T-cell (primary cell): ENCODE data around the gene ABHD5. TPM values are rescaled to one million over a fixed set of nuclear protein-coding genes. Genes with fewer than 3 reads are reported as not detected.

Experiments
- ATAC-seq, 4 experiments: fragments of 200-7000 bp in 3 of 4; fragments of 150-1000 bp in 1 of 4; cut with Tn5 transposase; replicated peaks in 1 of 4; 1 replicate in 3 of 4; 2 replicates in 1 of 4; pipeline ENCODE4 v1.10.0; 2021; ENCODE audit warnings: moderate library complexity in 3 of 4, mild to moderate bottlenecking in 2 of 4, moderate number of reproducible peaks in 1 of 4
- CTCF ChIA-PET, 2 donors: fragments of 300-600 bp; sonication (Branson Sonifier 250); formaldehyde crosslinking; loops; one replicate each; lab custom pipeline; 2022; ENCODE audit warnings: antibody characterized with exemption in 2 of 2; lab: Charles Lee
- POLR2A ChIA-PET, 2 donors: fragments of 300-600 bp; sonication (Branson Sonifier 250); formaldehyde crosslinking; loops; one replicate each; lab custom pipeline; 2022; ENCODE audit warnings: antibody characterized with exemption in 2 of 2; lab: Charles Lee
- DNase-seq, 35 experiments: peaks; one replicate each; pipeline versions ENCODE4 v3.0.0 to v3.0.0-alpha.2; 2013 to 2023
- H3K27ac ChIP-seq: one replicate; pipeline ENCODE4 v1.5.1; 2013; ENCODE audit warnings: low read length
- H3K27me3 ChIP-seq, 2 experiments: replicated peaks in 1 of 2; 1 replicate in 1 of 2; 2 replicates in 1 of 2; pipeline versions ENCODE4 v1.6.1 to v1.7.0; 2013; ENCODE audit warnings: low read length in 1 of 2, mixed read lengths in 1 of 2; ENCODE audit not compliant: control insufficient read depth in 2 of 2, insufficient read depth in 2 of 2; ENCODE audit errors: extremely low read depth in 1 of 2
- H3K36me3 ChIP-seq, 2 donors: 1 replicate in 1 of 2; 2 replicates in 1 of 2; pipeline versions ENCODE4 v1.6.1 to v1.7.0; 2013; ENCODE audit warnings: low read length in 1 of 2; ENCODE audit not compliant: control insufficient read depth in 2 of 2, insufficient read depth in 1 of 2; ENCODE audit errors: extremely low read depth in 1 of 2
- H3K4me1 ChIP-seq, 2 experiments: 1 replicate in 1 of 2; 2 replicates in 1 of 2; pipeline versions ENCODE4 v1.6.1 to v1.7.0; 2013; ENCODE audit warnings: low read length in 2 of 2, mixed read lengths in 1 of 2; ENCODE audit not compliant: insufficient read depth in 2 of 2, control insufficient read depth in 1 of 2; ENCODE audit errors: extremely low read depth in 1 of 2
- H3K4me3 ChIP-seq, 2 donors: 1 replicate in 1 of 2; 2 replicates in 1 of 2; pipeline versions ENCODE4 v1.5.1 to v1.7.0; 2013; ENCODE audit warnings: mild to moderate bottlenecking in 2 of 2, low read length in 1 of 2, moderate library complexity in 1 of 2; ENCODE audit not compliant: control insufficient read depth in 1 of 2; ENCODE audit errors: extremely low read depth in 1 of 2
- H3K9me3 ChIP-seq: 2 replicates; pipeline ENCODE4 v1.7.0; 2013
- H3K27ac Mint-ChIP-seq, 2 donors: one replicate each; pipeline ENCODE4 v1.8.0; 2020 to 2021; ENCODE audit warnings: mild to moderate bottlenecking in 2 of 2, mixed read lengths in 2 of 2
- H3K27me3 Mint-ChIP-seq, 2 donors: one replicate each; pipeline ENCODE4 v1.8.0; 2021 to 2022; ENCODE audit warnings: mixed read lengths in 2 of 2
- H3K36me3 Mint-ChIP-seq: one replicate; pipeline ENCODE4 v1.8.0; 2021; ENCODE audit warnings: mixed read lengths
- H3K4me1 Mint-ChIP-seq, 3 donors: one replicate each; pipeline ENCODE4 v1.8.0; 2020 to 2022; ENCODE audit warnings: mixed read lengths in 3 of 3, mild to moderate bottlenecking in 1 of 3
- H3K4me3 Mint-ChIP-seq, 3 donors: one replicate each; pipeline ENCODE4 v1.8.0; 2020 to 2022; ENCODE audit warnings: mild to moderate bottlenecking in 3 of 3, mixed read lengths in 3 of 3, moderate library complexity in 3 of 3
- H3K9me3 Mint-ChIP-seq, 3 donors: one replicate each; pipeline ENCODE4 v1.8.0; 2020 to 2022; ENCODE audit warnings: mixed read lengths in 3 of 3
- WGBS: methylation state at CpG from one replicate; pipeline ENCODE4 v1.1.5; 2013; ENCODE audit warnings: missing lambda C conversion rate; ENCODE audit not compliant: insufficient coverage; 5-methylcytosine and 5-hydroxymethylcytosine counted together
- total RNA-seq, 35 experiments: library from RNA in 6 of 35; stranded (reverse) in 6 of 35; fragments of 120-200 nt in 1 of 35; gene quantifications; one replicate each; pipeline versions ENCODE4 v1.2.1 to v1.2.4 and lab custom pipeline; 2013 to 2026

The ABHD5 gene
- total RNA-seq, 5 donors from 2014 or later (not counting 1 experiment from before 2014, with no cell fraction given), result 5.3 to 9.2 (median 8.2) TPM

- ChIA-PET CTCF (no interaction called here), POLR2A (no interaction called here)
- peak in 3 of 4 experiments; percentile 39 to 41 (median 40) for ATAC-seq
- no peaks in the 10 kb centered on the region for H3K36me3 ChIP-seq
- no peaks in the 10 kb centered on the region for H3K27me3 ChIP-seq
- DNase-seq, result peak in 1 of 35 experiments; percentile 30
- 78% methylated on average over 6 of the region's 6 CpGs for WGBS
- Mint-ChIP-seq H3K27me3 (peaks cover 0 to 4% of the 10 kb centered on the region in 2 donors), H3K4me1 (peaks cover 48 to 52% (median 50%) of the 10 kb centered on the region in 3 donors), H3K4me3 (no peak overlapping the region), H3K27ac (peak overlapping the region; percentile 33 to 80), H3K9me3 (no peaks in the 10 kb centered on the region), H3K36me3 (no peaks in the 10 kb centered on the region)
- H3K9me3 ChIP-seq, result no peaks in the 10 kb centered on the region
- H3K4me1 ChIP-seq, result peaks cover 9 to 41% of the 10 kb centered on the region in 2 experiments
- no peak overlapping the region for H3K4me3 ChIP-seq
- no peak overlapping the region for H3K27ac ChIP-seq
Observed at GRCh38 chr3:43759297-43759782, 68.6 kb downstream of the ABHD5 start.

GRCh38 chr3:43759938-43760337, 69.2 kb downstream of the ABHD5 start:
- POLR2A ChIA-PET, result no interaction called here
- Mint-ChIP-seq H3K4me3 (no peak overlapping the region), H3K27ac (no peak overlapping the region)

GRCh38 chr3:43760938-43761337, 70.2 kb downstream of the ABHD5 start:
- ATAC-seq (no peak), DNase-seq (no peak)
- WGBS, result no CpG with 5 or more reads among the region's 4 CpGs
- Mint-ChIP-seq H3K4me1 (peaks cover 32 to 36% (median 34%) of the 10 kb centered on the region in 3 donors), H3K9me3 (no peaks in the 10 kb centered on the region), H3K27me3 (peaks cover 0 to 4% of the 10 kb centered on the region in 2 donors), H3K36me3 (no peaks in the 10 kb centered on the region), H3K4me3 (no peak overlapping the region), H3K27ac (no peak overlapping the region)
- ChIA-PET POLR2A (no interaction called here), CTCF (no interaction called here)
- H3K4me1 ChIP-seq, result peaks cover 7 to 29% of the 10 kb centered on the region in 2 experiments
- H3K27me3 ChIP-seq, result peaks cover 0 to 8% of the 10 kb centered on the region in 2 experiments
- no peaks in the 10 kb centered on the region for H3K36me3 ChIP-seq
- no peaks in the 10 kb centered on the region for H3K9me3 ChIP-seq
- no peak overlapping the region for H3K27ac ChIP-seq
- no peak overlapping the region for H3K4me3 ChIP-seq

More at GRCh38 chr3:43759938-43760337, 69.2 kb downstream of the ABHD5 start:
- peaks cover 0 to 4% of the 10 kb centered on the region in 2 experiments for H3K27me3 ChIP-seq
- Mint-ChIP-seq H3K36me3 (no peaks in the 10 kb centered on the region), H3K4me1 (peaks cover 42 to 46% (median 44%) of the 10 kb centered on the region in 3 donors), H3K9me3 (no peaks in the 10 kb centered on the region), H3K27me3 (peaks cover 0 to 4% of the 10 kb centered on the region in 2 donors)
- peaks cover 9 to 38% of the 10 kb centered on the region in 2 experiments for H3K4me1 ChIP-seq
- H3K4me3 ChIP-seq, result no peak overlapping the region
- H3K9me3 ChIP-seq, result no peaks in the 10 kb centered on the region
- WGBS, result no CpG with 5 or more reads among the region's 2 CpGs
- ATAC-seq (no peak), DNase-seq (no peak)
- H3K27ac ChIP-seq, result no peak overlapping the region
- CTCF ChIA-PET, result no interaction called here
- no peaks in the 10 kb centered on the region for H3K36me3 ChIP-seq

GRCh38 chr3:43762451-43762850, 71.7 kb downstream of the ABHD5 start:
- no peak for DNase-seq
- Histone ChIP-seq H3K4me1 (peaks cover 0 to 16% of the 10 kb centered on the region in 2 experiments), H3K9me3 (no peaks in the 10 kb centered on the region), H3K4me3 (no peak overlapping the region), H3K27ac (no peak overlapping the region), H3K27me3 (peaks cover 0 to 8% of the 10 kb centered on the region in 2 experiments), H3K36me3 (no peaks in the 10 kb centered on the region)
- peaks cover 20 to 24% (median 22%) of the 10 kb centered on the region in 3 donors for H3K4me1 Mint-ChIP-seq
- no peaks in the 10 kb centered on the region for H3K9me3 Mint-ChIP-seq
- H3K36me3 Mint-ChIP-seq, result no peaks in the 10 kb centered on the region
- ChIA-PET POLR2A (no interaction called here), CTCF (no interaction called here)
- H3K27ac Mint-ChIP-seq, result no peak overlapping the region
- peaks cover 0 to 4% of the 10 kb centered on the region in 2 donors for H3K27me3 Mint-ChIP-seq
- no peak overlapping the region for H3K4me3 Mint-ChIP-seq
- WGBS, result 88% methylated on average over 3 of the region's 6 CpGs
- ATAC-seq, result no peak

- no peaks in the 10 kb centered on the region for H3K36me3 Mint-ChIP-seq
- H3K4me3 ChIP-seq, result no peak overlapping the region
- POLR2A ChIA-PET, result no interaction called here
Observed at GRCh38 chr3:43764056-43764455, 73.3 kb downstream of the ABHD5 start.

GRCh38 chr3:43764471-43764870, 73.7 kb downstream of the ABHD5 start:
- Mint-ChIP-seq H3K36me3 (no peaks in the 10 kb centered on the region), H3K4me3 (no peak overlapping the region), H3K4me1 (peaks cover 10 to 15% (median 10%) of the 10 kb centered on the region in 3 donors), H3K9me3 (no peaks in the 10 kb centered on the region), H3K27ac (no peak overlapping the region), H3K27me3 (peaks cover 0 to 4% of the 10 kb centered on the region in 2 donors)
- Histone ChIP-seq H3K36me3 (no peaks in the 10 kb centered on the region), H3K27ac (no peak overlapping the region), H3K4me1 (peaks cover 4 to 10% of the 10 kb centered on the region in 2 experiments), H3K9me3 (no peaks in the 10 kb centered on the region), H3K4me3 (no peak overlapping the region), H3K27me3 (peaks cover 0 to 9% of the 10 kb centered on the region in 2 experiments)
- ChIA-PET POLR2A (no interaction called here), CTCF (no interaction called here)
- DNase-seq, result no peak
- no peak for ATAC-seq
- WGBS, result 80% methylated on average over 1 of the region's 2 CpGs

More at GRCh38 chr3:43764056-43764455, 73.3 kb downstream of the ABHD5 start:
- H3K4me1 ChIP-seq, result peaks cover under 1 to 10% of the 10 kb centered on the region in 2 experiments
- H3K4me3 Mint-ChIP-seq, result no peak overlapping the region
- whole genome bisulfite sequencing, result 79% methylated on average over 2 of the region's 2 CpGs
- H3K36me3 ChIP-seq, result no peaks in the 10 kb centered on the region
- CTCF ChIA-PET, result no interaction called here
- H3K9me3 ChIP-seq, result no peaks in the 10 kb centered on the region
- DNase-seq (no peak), ATAC-seq (no peak)
- H3K4me1 Mint-ChIP-seq, result peaks cover 10 to 15% (median 10%) of the 10 kb centered on the region in 3 donors
- H3K27me3 Mint-ChIP-seq, result peaks cover 0 to 4% of the 10 kb centered on the region in 2 donors
- peaks cover 0 to 8% of the 10 kb centered on the region in 2 experiments for H3K27me3 ChIP-seq
- H3K27ac ChIP-seq, result no peak overlapping the region
- no peaks in the 10 kb centered on the region for H3K9me3 Mint-ChIP-seq
- H3K27ac Mint-ChIP-seq, result no peak overlapping the region
